Fibroblast of peridontal ligament (primary cell): Measurements from ENCODE around the gene TTC33.
A peak's percentile ranks its signal among the peaks of the same experiment; 100 is the strongest.
"Not testable (repeated sequence)": the region's sequence is repeated elsewhere in the genome, so short reads cannot be mapped to it uniquely, and the experiment has no call there.

Experiments
- DNase-seq: peaks from one replicate; pipeline ENCODE4 v3.0.0-alpha.2; 2010; ENCODE audit errors: extremely low read depth

The TTC33 gene, protein sequence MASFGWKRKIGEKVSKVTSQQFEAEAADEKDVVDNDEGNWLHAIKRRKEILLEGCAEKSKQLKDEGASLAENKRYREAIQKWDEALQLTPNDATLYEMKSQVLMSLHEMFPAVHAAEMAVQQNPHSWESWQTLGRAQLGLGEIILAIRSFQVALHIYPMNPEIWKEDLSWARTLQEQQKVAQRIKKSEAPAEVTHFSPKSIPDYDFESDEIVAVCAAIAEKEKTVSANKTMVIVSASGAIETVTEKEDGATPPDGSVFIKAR

DNA sequence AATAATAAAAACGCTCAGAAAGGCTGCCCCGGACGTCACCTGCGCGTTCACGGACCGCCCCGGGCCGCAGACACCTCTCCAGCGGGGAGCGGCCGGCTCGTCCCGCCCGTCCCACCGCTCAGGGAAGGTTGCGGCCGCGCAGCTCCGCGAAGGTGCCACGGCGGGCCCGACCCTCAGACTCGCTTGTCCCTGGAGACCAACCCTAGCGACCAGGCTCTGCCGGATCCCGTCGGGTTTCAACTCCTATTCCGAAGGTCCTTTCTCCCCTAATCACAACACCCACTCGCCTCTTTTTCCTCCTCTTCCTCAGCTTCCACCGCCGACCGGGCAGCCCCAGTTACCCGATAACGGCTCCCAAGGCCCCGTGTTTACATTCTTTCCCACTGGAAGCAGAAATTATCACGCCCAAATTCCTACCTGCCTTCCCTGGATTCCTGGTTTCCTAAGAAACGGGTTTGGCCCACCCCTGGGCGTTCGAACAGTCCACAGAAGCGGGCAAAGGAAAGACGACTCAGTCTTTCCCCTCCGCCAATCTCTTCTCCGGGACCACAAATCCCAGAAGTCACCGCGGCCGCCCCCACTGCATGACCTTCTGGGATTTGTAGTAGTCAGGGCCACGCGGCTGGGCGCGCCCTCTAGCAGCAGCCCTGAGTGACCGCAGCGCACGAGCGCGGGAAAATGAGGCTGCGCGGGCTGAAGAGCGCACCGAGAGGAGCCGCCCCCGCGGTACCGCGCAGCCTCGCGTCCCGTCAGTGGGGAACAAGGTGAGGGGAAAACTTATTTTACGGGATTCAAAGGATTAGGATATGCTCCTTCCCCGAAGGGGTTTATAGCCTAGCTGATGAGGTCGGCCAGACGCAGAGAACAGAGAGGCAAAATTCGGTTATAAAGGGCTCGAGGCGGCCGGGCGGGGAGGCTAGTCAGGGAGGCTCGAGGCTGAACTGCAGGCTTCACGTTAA, at the start of gene TTC33:
Gene TTC33, minus strand, starts transcription at position 555 of the 959 bp plus-strand sequence. CDS start 8,943 bp downstream, outside the sequence.
- DNase-seq, result peak; percentile 91

DNA sequence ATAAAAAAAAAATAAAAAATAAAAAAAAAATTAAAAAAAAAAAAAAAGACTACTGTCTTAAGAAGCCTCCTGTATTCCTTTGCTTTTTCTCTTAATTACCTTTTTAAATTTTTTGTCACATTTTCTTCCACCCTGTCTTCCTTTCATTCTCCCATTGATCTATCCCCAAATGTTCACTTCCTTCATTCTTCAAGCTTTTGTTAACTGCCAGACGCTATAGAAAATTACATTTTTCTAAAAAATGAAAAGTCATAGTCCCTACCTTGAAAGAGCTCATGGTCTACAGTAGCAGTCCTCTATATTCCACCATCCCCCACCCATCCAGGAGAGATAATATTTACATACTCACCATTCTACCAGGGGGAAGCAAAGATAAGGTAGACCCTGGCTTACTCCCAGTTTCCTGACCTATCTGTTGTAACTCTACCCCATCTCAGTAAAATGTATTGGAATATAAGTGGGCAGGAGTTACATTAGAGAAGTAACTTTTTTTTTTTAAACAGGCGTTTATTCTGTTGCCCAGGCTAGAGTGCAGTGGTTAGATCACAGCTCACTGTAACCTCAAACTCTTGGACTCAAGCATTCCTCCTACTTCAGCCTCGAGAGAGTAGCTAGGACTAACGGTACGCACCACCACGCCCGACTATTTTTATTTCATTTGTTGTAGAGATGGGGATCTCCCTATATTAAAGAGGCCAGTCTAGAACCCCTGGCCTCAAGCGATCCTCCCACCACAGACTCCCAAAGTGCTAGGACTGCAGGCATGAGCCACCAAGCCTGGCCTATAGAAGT, 46.2 kb upstream of the TTC33 start:
- no peak for DNase-seq

DNA sequence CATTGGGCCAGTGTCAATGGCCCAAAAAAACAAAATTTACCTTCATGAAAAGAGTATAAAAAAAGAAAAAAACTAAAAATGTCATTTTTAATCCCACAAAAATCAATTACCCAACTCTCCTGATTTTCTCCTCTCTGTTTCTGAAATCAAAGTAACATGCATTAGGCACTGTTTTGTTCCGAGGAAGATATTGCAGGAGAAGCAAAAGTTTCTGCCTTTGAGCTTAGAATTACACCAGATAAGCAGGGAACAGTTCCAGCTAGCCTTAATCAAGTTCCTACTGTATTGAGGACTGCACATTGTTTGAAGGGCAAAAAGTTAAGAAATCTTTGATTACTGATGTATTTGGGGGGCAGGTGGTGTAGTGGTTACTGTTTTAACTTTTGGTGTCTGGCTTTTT, 43.5 kb upstream of the TTC33 start:
- peak; percentile 66 for DNase-seq

DNA sequence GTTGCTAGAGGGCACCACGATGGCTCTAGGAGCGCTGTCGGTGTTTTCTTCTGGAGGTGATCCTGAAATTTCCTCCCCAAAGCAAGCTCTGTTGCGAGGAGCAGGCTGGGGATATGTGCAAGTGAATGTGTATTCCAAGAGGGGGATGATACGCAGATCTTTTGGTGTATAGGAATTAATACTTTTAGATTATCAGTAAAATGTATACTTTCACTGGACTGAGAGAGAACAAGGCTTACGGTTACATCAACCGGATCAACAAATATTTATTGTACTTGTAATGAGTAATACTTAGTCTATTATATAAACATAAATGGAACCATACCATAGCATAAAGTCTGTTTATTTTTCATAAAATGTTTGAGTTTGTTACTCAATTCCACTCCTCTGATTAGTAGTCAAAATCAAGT, 43.0 kb upstream of the TTC33 start:
- DNase-seq, result peak; percentile 62

DNA sequence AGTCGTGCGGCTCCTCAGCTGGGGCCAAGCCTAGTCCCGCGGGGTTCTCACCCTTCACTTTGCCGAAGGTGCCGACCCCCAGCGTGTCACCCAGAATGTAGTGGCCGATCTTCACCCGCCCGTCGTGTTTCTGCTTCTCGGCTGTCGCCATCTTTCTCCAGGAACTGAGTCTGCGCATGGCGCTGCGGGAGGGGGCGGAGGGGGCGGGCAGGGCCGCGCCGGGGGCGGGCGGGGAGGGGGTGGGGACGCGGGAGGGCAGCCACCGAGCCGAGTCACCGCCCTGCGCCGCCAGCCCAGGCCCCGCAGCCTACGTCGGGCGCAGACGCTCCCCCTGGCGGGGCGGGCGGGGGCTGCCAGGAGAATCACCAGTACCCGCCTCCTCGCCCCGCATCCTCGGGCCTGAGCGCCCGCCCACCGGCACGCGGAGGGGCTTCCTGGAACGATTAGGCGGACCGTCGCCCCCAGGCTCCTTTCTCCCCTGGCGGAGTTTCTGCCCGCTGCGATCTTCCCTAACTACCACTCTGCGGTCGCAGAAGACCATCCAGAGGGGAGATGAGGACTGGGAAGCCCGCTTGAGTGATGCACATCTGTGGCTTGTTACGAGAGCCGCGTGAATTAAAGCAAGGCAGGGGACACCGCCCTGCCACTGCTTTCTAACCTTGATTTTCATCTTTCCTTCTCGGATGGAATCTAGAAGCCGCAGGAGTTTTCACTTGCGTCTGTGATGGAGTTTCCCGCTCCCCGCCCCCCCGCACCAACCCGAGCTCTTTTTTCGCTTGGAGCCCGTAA, 42.4 kb upstream of the TTC33 start, which contains the start of gene PRKAA1:
Gene PRKAA1, minus strand, starts transcription at position 363 of the 789 bp plus-strand sequence. Its CDS starts 185 bp downstream, at position 178.
- peak; percentile 77 for DNase-seq

DNA sequence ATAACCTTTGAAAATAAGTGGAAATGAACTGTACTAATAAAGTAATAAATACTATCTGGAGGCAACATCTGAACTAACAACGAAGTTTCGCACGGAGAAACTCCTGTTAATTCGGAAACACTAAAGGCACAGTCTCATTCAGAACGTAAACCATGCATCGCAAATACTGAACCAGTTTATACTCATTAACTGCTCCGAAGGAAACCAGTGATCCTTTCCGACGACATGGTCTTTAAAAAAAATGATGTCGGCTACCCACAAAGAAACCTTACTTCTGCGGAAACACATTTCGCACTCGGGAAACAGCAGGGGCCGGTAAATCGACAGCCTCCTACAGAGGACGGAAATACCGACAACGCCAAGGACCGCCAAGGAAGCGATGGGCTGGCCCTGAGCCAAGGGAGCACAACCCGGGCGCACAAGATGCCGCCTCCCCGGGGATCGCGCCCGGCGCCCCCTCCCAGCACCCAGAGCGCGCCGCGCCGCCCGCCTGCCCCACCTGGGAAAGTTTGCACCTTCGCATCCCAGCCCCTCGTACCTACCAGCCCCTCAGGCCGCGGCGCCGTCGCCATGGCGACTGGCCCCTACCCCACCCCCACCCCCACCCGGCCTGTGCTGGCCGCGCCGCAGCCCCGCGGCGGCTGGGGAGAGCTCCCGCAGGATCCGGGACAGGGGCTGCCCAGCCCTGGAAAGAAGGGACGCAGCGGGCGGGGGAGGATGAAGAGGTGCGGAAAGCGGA, 41.7 kb upstream of the TTC33 start:
- peak; percentile 41 for DNase-seq

DNA sequence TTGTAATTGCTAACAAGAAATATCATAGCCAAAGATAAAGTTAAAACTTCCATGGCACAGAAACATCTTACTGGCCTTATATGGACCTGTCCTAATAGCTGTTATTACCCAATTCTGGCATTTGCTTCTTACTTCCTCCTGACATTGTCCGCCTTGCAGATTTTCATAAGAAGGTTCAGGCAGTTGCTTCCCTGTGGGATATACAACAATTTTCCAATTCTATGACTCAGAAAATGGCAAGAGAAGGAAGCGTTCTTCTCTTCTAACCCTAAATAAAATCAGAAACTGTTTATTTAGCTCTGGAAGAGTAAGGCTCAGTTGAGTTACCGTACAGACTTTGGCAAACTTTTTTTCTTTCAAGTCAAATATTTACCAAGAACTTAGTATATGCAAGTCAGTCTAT, 40.7 kb upstream of the TTC33 start:
- DNase-seq, result peak; percentile 92

DNA sequence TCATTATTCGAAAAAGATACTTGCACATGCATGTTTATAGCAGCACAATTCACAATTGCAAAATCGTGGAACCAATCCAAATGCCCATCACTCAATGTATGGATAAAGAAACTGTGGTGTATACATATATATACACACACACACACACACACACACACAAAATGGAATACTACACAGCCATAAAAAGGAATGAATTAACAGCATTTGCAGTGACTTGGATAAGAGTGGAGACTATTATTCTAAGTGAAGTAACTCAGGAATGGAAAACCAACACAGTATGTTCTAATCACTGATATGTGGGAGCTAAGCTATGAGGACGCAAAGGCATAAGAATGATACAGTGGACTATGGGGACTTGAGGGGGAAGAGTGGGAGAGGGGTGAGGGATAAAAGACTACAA, 39.1 kb upstream of the TTC33 start:
- not testable (repeated sequence) for DNase-seq

DNA sequence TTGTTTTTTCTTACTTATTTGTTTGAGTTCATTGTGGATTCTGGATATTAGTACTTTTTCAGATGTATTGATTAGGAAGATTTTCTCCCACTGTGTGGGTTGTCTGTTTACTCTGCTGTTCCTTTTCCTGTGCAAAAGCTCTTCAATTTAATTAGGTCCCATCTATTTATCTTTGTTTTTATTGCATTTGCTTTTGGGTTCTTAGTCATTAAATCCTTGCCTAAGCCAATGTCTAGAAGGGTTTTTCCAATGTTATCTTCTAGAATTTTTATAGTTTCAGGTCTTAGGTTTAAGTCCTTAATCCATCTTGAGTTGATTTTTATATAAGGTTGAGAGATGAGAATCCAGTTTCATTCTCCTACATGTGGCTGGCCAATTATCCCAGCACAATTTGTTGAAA, 38.6 kb upstream of the TTC33 start:
- not testable (repeated sequence) for DNase-seq

DNA sequence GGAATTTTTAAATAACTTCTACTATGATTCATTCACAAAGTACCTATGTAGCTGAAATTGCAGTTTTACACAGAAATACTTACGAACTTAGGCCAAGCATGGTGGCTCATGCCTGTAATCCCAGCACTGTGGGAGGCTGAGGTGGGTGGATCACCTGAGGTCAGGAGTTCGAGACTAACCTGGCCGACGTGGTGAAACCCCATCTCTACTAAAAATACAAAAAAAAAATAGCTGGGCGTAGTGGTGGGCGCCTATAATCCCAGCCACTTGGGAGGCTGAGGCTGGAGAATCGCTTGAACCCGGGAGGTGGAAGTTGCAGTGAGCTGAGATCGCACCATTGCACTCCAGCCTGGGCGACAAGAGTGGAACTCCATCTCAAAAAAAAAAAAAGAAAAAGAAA, 36.9 kb upstream of the TTC33 start:
- not testable (repeated sequence) for DNase-seq

DNA sequence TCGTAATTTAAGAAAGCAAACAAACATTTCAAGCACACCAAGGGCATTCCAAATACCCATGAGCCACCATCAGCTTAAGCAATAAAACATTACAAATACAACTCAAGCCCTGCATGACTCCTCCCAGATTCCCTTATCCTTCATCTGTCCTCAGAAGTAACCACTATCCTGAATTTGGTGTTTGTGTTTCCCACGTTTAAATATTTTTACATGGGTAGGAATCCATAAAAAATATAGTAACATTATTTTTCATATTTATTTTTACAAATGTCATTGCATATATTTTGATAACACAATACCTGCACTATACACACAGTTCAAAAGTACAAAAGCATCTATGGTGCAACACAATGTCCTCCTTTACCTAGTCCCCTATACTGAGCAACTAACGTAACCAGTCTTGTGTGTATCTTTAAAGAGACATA, 36.0 kb upstream of the TTC33 start:
- no peak for DNase-seq

DNA sequence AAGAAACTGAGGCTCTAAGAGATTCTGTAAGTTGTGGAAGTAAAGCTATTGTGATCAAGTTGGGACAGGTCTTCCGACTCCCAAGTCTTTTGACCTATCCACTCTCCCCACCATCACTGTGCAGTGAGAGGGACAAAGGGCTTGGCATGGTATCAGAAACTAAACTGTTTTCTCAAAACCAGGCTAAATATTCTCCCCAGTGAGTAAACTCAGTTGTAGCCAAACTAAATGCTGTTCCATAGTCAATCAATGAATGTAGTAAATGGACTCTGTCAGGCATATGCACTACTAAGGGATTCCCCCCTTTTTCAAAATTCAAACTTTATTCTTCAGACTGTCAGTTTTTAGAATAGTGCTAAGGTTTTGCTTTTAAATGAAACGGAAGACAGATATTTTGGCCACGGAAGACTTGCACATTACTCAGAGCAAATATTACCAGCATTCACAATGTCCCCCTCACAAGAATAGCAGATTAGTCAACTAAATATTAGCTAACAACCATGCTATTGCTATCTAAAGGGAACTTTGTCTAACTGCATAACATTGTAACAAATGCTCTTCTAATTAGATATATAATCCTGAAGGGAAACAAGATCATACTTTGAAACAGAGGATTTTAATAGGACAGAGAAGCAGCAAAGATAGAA, 35.3 kb upstream of the TTC33 start:
- no peak for DNase-seq

DNA sequence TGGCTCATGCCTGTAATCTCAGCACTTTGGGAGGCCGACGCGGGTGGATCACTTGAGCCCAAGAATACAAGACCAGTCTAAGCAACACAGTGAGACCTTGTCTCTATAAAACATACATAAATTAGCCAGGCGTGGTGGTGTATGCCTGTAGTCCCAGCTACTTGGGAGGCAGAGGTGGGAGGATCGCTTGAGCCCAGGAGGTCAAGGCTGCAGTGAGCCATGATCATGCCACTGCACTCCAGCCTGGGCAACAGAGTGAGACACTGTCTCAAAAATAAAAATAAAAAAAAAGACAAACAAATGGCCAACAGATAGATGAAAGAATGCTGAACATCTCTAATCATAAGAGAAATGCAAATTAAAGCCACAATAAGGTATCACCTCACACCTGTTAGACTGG, 33.2 kb upstream of the TTC33 start:
- DNase-seq, result not testable (repeated sequence)

DNA sequence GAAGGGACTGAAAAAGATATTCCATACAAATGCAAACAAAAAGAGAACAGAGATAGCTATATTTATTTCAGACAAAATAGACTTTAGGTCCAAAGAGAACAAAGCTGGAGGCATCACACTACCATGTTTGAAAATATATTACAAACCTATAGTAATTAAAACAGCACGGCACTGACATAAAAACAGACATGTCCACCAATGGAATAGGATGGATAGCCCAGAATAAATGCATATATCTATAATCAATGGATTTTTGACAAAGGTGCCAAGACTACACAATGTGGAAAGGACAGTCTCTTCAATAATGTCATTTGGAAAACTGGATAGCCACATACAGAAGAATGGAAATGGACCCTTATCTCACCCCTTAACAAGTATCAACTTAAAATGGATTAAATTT, 32.2 kb upstream of the TTC33 start:
- no peak for DNase-seq

DNA sequence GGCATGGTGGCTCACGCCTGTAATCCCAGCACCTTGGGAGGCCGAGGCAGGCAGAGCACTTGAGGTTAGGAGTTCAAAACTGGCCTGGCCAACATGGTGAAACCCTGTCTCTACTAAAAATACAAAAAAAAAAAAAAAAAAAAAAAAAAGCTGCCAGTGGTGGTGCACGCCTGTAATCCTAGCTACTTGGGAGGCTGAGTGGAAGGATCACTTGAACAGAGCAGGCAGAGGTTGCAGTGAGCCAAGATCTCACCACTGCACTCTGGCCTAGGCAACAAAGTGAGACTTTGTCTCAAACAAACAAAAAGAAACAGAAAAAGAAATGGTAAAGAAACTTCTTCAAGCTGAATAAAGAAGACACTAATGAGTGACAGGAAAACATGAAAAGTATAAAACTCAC, 30.9 kb upstream of the TTC33 start:
- not testable (repeated sequence) for DNase-seq

DNA sequence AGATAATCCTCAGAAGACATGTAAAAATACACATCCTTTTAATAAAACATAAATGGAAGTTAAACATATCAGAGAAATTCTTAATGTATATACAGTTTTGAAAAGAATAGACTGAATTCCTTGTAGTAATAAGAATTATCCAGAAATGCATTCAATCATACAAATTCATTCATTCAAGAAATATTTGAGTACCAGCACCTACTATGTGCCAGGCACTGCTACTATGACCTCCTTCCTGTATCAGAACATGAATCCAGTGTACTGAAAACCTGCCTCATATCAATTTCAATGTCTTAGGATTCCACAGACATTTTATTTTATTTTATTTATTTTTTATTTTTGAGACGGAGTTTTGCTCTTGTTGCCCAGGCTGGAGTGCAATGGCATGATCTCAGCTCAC, 29.2 kb upstream of the TTC33 start:
- DNase-seq, result no peak

DNA sequence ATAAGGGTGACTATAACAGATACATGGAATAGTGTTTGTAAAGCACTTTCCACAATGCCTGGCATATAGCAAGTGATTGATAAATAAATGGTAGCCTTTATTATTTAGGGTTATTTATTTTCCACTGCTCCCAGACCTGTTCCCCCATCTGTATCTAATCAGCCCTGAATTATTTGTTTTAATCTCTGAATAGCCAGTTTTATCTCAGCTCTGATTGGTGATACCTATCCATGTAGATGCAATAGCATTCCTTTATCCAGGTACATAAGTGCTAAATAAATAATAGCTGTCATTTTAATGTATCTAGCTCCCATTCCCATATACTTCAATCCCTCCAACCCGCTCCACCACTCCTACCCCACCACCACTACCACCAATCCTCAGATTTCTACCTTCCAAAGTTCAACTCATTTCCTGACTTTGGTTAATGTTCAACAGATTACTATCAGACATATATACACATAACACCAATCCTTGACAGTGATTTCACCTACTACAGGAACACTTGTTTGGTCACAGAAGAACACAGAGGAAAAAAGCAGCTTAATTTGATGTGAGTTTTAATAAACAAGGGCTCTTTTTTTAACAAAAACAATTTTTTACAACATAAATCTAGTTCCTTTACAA, 28.4 kb upstream of the TTC33 start:
- DNase-seq, result no peak

DNA sequence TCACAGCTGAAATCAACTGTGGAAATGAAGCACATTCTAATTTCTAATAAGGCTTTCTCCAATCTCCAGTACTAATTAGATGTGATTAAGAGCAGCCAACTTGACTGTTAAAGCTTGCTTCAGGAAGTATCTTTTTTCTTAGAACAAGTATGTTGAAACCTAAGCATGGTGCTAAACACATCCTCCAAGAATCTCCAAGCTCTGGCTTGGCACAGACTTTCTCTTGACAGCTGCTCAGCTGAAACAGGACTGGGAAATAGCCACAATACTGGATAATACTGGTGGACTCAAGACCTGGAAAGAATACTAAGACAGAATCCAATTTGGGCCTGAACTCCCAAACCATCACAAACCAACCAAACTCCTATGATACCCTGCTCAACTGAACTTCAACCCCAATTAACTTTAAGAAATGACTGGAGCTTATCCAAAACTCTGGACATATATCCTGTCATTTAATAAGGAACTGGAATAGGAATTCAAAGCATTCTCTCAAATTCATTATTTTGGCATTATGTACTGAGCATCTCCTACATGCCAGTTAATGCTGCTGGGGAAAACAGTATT, 26.2 kb upstream of the TTC33 start:
- peak; percentile 90 for DNase-seq

DNA sequence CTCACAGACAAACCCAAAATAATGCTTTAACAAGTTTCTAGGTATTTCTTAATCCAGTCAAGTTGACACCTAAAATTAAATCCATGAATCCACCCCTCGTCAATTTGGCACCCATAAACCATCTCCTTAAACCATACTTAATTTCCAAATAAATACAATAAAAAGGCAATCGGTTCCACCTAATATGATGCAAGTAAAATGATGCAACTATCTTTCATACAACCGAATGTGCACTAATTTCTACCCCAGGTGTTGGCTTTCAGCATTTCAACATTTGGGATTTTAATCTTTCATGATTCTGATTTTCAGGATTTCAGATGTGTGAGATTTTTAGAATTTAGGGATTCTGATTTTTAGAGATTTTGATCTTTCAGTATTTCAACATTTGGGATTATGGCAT, 25.1 kb upstream of the TTC33 start:
- no peak for DNase-seq
